ENCODE data around the gene SCN5A. TPM values are rescaled to one million over a fixed set of nuclear protein-coding genes. Genes with fewer than 3 reads are reported as not detected.

The SCN5A gene
- total and polyA plus RNA-seq, 2 of the 13 experiments (the other 11 are each of a cell fraction or from before 2014, with no cell fraction given): 0.22 TPM; not detected in 1

DNA sequence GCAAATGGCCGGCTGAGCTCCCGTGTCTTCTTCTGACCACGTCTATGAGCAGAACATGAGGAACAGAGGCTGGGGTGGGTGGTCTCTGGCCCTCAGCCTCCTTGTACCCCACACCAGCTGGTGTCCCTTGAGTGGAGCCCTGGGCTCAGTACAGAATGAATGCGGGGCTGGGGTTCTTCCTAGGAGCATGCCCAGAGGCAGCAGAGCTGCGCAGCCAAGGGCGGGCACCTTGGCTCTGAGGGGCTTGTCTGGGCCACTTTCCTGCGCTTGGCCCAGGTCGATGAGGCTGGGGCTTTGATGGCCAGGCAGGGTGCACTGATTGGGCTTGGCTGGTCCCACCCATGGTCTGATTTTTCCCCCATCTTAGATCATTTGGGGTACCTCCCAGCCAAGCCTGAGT is 6.4 kb downstream of the SCN5A start:
- no peak for ATAC-seq
- no peak for FAIRE-seq
- no TSS peak for BruUV-seq (replicated peaks)
- Histone ChIP-seq H3K9me3 (ENCODE audit: low read length) (no peaks in the 10 kb centered on the region), H4K20me1 (ENCODE audit: insufficient read depth, low read length) (no peaks in the 10 kb centered on the region), H2AFZ (ENCODE audit: low read length) (no peak overlapping the region), H3K9ac (ENCODE audit: insufficient read depth, low read depth, low read length) (no peak overlapping the region), H3K4me1 (ENCODE audit: insufficient read depth, low read length) (no peaks in the 10 kb centered on the region), H3K4me2 (ENCODE audit: low read depth, low read length) (no peak overlapping the region), H3K79me2 (ENCODE audit: insufficient read depth, low read length) (no peaks in the 10 kb centered on the region), H3K4me3 (replicated peaks in 1 of 3; ENCODE audit: insufficient read depth in 1 of 3, low read depth in 2 of 3, low read length in 3 of 3) (no peak overlapping the region), H3K27ac (ENCODE audit: extremely low read length, insufficient read depth, low read length) (no peak overlapping the region), H3K36me3 (replicated peaks in 1 of 2; ENCODE audit: control insufficient read depth in 1 of 2, insufficient read depth in 2 of 2, low read length in 2 of 2) (no peaks in the 10 kb centered on the region), H3K27me3 (ENCODE audit: control insufficient read depth in 1 of 2, insufficient read depth in 2 of 2, low read length in 2 of 2) (peaks cover 11 to 72% of the 10 kb centered on the region in 2 experiments)
- in situ Hi-C loops (cut with HindIII; ENCODE audit: extremely low pct_ligation_motif_present, low pct_unique_long_range_greater_than_20kb) (loop anchor here (10.0 kb wide), 1 partner anchor 202 kb away; no protein-coding TSS in a partner anchor), intact Hi-C loops (cut with micrococcal nuclease; ENCODE audit: unreplicated experiment) (no loop called here)
- DNase-seq (ENCODE audit: low spot score): no peak
- CTCF ChIA-PET (ENCODE audit: low intra/inter-chr PET ratio, low total read pairs): no interaction called here
- TF ChIP-seq SIN3B (IDR thresholded peaks at IDR 0.05; ENCODE audit: low read length) (no peak), ZC3H4 (CRISPR knock-in tag; IDR thresholded peaks at IDR 0.05; ENCODE audit: borderline replicate concordance) (no peak), PHB2 (IDR thresholded peaks at IDR 0.05; ENCODE audit: partially characterized antibody) (no peak), SMAD1 (CRISPR knock-in tag; IDR thresholded peaks at IDR 0.05; ENCODE audit: borderline replicate concordance, low read depth) (no peak), ZNF235 (CRISPR knock-in tag; IDR thresholded peaks at IDR 0.05; ENCODE audit: borderline replicate concordance) (no peak), MTA3 (CRISPR knock-in tag; IDR thresholded peaks at IDR 0.05) (no peak), NR3C1 (CRISPR knock-in tag; IDR thresholded peaks at IDR 0.05) (no peak), ZNF260 (CRISPR knock-in tag; IDR thresholded peaks at IDR 0.05; ENCODE audit: borderline replicate concordance, low read depth) (no peak), YEATS4 (CRISPR knock-in tag; IDR thresholded peaks at IDR 0.05; ENCODE audit: borderline replicate concordance) (no peak), ZNF788 (CRISPR knock-in tag; IDR thresholded peaks at IDR 0.05; ENCODE audit: borderline replicate concordance) (no peak), ZBTB7A (CRISPR knock-in tag; IDR thresholded peaks at IDR 0.05) (no peak), ETV5 (CRISPR knock-in tag; IDR thresholded peaks at IDR 0.05; ENCODE audit: borderline replicate concordance) (no peak), PAX8 (CRISPR knock-in tag; IDR thresholded peaks at IDR 0.05; ENCODE audit: borderline replicate concordance) (no peak), ZNF160 (CRISPR knock-in tag; IDR thresholded peaks at IDR 0.05) (no peak)
- TF ChIP-seq, protein P1, sequence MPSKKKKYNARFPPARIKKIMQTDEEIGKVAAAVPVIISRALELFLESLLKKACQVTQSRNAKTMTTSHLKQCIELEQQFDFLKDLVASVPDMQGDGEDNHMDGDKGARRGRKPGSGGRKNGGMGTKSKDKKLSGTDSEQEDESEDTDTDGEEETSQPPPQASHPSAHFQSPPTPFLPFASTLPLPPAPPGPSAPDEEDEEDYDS (CRISPR knock-in tag; IDR thresholded peaks at IDR 0.05): no peak
- TF ChIP-seq, protein P2, sequence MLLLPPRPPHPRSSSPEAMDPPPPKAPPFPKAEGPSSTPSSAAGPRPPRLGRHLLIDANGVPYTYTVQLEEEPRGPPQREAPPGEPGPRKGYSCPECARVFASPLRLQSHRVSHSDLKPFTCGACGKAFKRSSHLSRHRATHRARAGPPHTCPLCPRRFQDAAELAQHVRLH (CRISPR knock-in tag; IDR thresholded peaks at IDR 0.05; ENCODE audit: borderline replicate concordance, low read depth): no peak
- TF ChIP-seq, protein P3, sequence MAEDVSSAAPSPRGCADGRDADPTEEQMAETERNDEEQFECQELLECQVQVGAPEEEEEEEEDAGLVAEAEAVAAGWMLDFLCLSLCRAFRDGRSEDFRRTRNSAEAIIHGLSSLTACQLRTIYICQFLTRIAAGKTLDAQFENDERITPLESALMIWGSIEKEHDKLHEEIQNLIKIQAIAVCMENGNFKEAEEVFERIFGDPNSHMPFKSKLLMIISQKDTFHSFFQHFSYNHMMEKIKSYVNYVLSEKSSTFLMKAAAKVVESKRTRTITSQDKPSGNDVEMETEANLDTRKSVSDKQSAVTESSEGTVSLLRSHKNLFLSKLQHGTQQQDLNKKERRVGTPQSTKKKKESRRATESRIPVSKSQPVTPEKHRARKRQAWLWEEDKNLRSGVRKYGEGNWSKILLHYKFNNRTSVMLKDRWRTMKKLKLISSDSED (CRISPR knock-in tag; IDR thresholded peaks at IDR 0.05): no peak
- POLR2A ChIA-PET: no interaction called here
- WGBS (ENCODE audit: low lambda C conversion rate): 21% methylated on average over 4 of the region's 8 CpGs
